ENCODE measurements around the gene ARHGEF33. TPM values are rescaled to one million over a fixed set of nuclear protein-coding genes. Genes with fewer than 3 reads are reported as not detected.
"Not testable (repeated sequence)": the region's sequence is repeated elsewhere in the genome, so short reads cannot be mapped to it uniquely, and the experiment has no call there.

The ARHGEF33 gene
- total RNA-seq, 1 donor from 2014 or later = 0.99 TPM

DNA sequence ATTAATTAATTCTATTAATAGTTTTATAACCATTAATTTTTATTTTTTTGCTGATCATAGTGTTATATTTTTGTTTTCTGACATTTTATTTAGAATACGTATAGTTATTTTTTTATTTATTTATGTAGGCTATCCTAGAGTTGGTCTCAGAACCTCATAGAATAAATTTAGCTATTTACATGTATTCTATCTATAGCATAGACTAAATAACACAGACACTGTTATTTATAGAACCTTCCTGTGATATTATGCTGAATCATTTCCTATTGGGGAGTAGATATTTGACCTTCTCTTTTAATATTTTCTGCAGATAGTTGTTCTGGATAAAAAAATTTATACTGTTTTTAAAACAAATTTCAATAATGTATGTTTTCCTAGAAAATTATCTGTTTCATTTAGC lies 20.2 kb downstream of the ARHGEF33 start:
- no peak for DNase-seq (ENCODE audit: low read depth)

DNA sequence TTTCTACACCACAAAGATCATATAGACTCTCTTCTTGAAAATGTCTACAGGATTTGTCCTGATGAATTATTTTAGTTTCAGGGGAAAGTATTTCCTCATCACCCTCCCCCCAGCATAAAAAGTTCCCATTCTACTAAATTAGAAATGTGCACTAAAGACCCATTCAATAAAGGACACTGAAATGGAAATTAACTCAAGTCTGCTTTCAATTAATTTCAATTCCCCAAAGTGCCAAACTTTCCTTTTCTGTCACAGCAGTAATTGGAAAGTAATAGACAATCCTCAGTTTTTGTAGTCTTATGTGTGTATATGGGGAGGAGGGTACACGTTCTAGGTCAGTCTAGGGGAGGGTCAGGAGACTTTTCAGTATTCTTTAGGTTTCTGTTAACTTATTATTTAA lies 21.5 kb downstream of the ARHGEF33 start:
- DNase-seq (ENCODE audit: low read depth) = no peak

DNA sequence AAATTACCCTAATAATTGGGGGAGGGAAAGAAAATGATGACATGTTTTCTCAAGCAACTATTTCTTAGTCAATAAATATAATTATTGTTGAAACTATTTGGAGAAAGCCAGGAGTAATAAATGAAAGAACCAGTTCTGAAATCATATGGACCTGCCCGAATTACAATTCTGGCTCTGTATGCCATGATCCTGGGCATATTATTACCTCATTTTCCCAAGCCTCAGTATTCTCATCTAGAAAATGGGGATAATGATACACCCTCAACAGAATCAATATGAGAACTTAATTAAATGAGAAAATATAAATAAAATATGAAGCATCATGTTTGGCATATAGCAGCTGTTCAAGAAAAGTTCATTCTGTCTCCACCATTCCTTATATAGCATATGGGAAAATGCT lies 22.9 kb downstream of the ARHGEF33 start:
- no peak for DNase-seq (ENCODE audit: low read depth)

DNA sequence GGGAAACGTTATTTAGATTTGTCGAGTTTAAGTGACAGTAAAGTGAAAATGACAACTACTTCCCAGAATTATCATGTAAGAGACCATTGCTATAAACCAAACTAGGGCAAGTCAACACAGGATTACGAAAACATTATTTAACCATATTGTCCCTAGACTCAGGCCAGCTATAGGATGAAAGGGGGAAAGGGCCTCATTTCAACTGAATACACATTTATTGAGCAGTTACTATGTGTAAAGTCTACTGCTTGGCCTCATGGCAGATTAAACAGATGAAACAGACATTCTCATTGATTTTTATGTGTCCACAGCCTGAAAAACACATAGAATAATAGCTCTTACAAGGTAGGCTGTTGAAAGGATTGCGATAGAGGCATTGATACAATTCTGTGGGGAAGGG lies 32.7 kb downstream of the ARHGEF33 start:
- no peak for DNase-seq (ENCODE audit: low read depth)

DNA sequence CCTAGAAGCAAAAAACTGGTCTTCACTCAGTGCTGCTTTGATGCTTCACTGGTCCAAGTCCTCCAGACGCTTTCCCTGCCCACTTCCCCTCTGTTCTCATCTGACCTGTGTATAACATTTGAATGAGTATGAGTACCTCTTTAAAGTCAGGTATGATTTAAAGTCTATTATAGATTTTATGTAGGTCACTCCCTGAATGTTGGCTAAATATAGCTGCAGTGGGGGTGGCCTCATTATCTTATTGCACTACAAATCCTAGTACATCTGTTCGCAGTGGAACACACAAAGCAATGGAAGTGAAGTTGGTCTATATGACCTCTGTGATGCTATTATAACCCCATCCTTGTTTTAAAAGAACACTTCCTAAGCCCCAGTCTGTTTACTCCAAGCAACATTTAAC lies 33.2 kb downstream of the ARHGEF33 start:
- no peak for DNase-seq (ENCODE audit: low read depth)

DNA sequence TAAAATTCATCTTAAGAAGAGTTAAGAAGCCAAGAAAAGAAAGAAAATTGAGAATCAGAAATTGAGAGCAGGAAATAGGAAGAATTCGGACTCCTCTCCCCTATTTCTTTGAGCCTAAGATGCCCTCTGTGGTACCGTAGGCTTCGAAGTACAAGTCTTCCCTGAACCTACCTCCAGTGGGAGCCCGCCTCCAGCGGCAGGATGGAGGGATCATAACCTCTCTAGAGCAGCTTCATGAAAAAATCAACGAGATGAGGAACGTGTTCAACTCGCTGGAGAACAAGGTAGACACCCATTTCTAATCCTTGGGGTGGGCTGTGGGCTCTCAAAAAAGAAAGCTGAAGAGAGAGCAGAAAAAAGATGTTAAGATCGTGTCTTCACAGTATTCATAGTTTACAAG lies 36.3 kb downstream of the ARHGEF33 start:
- DNase-seq (ENCODE audit: low read depth) = no peak

DNA sequence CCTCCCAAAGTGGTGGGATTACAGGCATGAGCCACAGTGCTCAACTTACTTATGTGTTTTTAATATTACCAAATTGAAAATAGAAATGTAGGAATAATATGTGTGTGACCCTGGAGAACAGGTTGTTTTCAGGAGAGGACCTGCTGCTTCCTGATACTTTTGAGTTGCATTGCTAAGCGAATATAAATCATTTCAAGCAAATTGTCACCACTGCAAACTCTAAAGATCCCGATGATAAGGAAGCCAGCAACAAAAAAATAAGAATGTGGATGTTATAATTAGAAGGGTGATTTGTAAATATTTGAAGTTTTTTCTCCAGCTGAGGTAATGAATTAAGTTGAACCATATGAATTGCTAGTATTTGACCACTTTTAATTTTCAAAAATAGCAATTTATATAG lies 40.9 kb downstream of the ARHGEF33 start:
- DNase-seq (ENCODE audit: low read depth) = no peak

DNA sequence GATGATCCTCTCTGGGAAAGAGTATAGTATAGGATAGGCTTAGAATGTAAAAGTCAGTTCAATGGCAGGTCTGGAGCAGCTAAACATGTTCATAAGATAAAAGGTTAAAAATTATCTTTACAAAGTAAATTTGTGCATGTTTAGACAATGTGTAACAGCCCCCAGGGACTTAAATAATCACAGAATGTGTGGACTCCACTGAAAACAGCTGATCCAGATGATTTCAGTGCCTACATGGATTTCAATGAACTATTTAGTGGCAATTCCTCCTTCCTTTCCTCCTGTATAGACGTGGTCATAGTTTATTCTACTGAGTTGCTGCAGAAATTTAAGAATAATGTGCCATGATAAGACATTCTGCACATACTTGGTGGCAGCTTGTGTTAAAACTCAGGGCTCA lies 42.9 kb downstream of the ARHGEF33 start:
- no peak for DNase-seq (ENCODE audit: low read depth)

DNA sequence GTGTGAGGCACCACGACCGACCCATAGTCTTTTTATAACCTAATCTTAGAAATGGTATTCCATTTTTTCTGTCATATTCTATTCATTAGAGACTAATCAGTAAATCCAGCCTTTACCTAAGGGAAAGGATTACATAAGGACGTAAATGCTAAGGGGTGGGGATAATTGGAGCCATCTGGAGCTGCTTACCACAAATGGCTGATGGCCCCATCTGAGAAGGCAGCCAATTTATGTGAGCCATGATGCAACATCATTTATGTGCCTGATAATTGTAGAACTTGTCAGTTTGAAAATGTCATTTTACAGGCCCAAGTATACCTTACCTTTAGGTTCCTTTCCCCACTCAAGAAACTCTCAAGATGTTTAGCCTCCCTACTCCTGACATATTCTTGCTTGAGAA lies 44.0 kb downstream of the ARHGEF33 start:
- DNase-seq (ENCODE audit: low read depth) = no peak

DNA sequence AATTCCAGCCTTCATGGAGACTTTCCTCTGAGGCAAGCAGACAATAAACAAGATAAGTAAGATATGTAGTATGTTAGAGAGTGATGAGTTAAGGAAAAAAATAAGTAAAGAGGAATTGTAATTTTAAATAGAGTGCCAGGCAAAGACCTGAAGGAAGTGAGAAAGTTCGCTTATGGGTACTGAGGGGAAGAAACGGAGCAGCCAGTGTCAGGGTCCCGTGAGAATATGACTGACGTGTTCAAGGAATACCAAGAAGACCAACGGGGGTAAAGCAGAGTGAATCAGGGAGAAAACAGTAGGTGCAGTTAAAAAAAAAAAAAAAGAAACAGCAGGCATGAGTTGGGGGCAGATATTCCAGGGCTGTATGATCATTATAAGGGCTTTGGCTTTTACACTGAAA lies 45.1 kb downstream of the ARHGEF33 start:
- DNase-seq (ENCODE audit: low read depth) = no peak

DNA sequence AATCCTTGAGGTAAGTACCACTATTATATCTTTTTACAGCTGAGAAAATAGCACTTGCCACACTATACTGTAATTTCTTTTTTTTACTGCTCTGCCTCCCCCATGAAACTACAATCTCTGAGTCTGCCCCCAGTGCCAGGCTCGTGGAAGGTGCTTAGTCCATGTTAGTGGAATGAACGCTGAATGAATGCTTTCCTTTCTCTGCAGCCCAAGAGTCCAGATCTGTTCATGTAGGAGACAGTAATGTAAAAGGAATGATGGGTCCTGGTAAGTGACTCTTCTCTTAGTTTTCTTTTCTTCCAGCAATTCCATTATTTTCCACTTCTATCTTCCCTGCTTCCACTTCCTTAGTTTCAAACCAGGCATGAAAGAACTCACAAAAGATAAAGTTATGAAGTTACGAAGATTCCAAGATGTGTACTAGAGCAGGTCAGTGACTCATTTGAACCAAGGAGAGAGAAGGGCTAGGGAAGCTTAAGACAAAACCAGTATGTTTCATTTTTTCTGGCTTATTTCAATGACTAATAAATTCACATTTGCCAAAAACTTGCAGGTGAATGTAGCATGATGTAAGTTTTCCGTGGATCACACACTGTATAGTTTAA lies 46.0 kb downstream of the ARHGEF33 start:
- peak; percentile 6 for DNase-seq (ENCODE audit: low read depth)

DNA sequence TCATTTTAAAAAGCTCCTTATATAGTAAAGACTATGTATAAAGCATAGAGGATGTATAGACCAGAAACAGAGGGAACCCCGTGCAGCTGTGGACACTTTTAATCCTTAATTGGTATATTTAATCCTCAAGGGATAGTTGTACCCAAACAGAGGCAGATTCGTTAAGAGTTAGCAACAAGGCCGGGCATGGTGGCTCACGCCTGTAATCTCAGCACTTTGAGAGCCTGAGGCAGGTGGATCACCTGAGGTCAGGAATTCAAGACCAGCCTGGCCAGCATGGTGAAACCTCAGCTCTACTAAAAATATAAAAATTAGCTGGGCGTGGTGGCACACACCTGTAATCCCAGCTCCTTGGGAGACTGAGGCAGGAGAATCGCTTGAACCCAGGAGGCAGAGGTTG lies 46.8 kb downstream of the ARHGEF33 start:
- not testable (repeated sequence) for DNase-seq (ENCODE audit: low read depth)

DNA sequence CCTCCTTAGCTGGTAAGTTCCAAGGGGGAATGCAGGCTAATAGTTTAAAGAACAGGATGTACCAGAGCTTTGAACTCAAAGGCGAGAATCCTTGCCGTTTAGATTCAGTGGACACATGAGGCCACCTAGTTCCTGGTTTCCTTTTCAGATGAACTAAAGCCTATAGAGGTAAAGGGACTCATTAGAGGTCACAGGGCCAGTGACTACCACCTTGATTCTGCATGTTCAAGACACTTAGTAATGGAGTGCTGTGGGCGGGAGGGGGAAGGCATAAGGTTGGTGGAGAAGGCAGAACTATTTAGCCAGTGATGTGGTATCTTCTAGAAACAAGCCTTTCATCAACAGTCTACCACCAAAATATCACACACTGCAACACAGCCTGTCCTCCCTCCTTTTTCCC lies 47.9 kb downstream of the ARHGEF33 start:
- DNase-seq (ENCODE audit: low read depth) = no peak

DNA sequence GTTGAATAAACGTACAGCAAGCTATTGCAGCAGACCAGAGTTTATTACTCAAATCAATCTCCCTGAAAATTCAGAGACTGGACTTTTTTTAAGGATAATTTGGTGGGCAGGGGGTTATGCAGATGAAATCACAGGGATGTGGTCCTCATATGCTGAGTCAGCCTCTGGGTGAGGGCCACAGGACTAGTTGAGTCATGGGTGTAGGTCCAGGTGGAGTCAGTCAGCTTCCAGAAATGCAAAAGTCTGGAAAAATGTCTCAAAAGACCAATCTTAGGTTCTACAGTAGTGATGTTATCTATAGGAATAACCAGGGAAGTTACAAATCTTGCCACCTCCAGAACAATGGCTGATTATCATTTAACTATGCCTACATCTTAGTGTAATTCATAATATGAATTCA lies 51.1 kb downstream of the ARHGEF33 start:
- no peak for DNase-seq (ENCODE audit: low read depth)

DNA sequence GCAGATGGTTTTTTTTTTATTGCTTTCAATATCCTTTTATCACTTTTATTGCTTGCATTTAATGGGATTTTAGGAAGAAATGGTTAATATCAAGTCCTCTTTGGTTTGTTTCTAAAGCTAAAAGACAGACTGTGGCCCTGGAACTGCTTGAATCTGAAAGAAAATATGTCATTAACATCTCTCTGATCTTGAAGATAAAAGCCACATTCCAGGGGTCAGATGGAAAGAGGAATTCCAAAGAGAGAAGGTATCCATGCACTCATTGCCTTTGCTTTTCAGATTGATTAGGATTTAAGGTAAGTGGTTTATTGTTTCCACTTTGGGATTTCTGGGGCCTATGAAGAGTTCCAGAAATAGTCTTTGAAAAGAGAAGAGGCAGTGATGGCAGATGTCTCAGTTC lies 54.1 kb downstream of the ARHGEF33 start:
- no peak for DNase-seq (ENCODE audit: low read depth)

DNA sequence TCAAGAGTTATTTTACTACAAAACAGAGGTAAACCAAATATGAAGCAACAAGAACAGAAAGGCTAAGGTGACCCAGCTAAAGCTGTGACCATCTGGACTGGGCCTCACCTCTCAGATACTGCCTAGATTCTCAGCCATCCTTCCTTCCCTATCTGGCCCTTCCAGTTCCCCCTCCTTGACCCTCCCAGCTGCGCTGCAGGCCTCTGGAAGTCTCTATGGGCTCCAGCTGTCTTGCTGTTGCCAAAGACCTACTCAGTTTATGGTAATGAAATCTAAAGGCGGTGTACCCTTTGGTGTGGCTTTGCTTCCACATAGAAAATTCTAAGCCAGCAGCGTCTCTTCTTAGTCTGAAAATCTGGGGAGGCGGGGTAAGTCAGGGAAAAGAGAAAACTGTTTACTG lies 55.7 kb downstream of the ARHGEF33 start:
- no peak for DNase-seq (ENCODE audit: low read depth)

DNA sequence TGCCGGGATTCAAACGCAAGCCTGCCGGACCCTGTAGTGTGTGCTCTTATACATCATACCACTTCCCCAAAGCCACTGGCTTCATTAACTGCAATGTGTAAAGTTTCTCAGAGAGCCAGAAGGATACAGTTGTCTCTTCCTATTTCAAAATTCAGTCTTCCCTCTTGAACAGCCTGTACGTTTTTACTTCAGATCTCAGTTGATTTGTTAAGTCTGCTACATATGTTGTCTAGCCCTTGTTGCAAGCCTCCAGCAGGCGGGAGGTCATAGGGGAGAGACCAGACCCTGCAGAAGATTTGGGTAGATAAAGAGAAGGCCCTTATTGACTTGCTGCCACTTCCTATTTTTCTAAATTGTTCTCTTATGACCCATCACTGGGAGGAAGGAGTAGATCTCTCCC lies 56.2 kb downstream of the ARHGEF33 start:
- no peak for DNase-seq (ENCODE audit: low read depth)

DNA sequence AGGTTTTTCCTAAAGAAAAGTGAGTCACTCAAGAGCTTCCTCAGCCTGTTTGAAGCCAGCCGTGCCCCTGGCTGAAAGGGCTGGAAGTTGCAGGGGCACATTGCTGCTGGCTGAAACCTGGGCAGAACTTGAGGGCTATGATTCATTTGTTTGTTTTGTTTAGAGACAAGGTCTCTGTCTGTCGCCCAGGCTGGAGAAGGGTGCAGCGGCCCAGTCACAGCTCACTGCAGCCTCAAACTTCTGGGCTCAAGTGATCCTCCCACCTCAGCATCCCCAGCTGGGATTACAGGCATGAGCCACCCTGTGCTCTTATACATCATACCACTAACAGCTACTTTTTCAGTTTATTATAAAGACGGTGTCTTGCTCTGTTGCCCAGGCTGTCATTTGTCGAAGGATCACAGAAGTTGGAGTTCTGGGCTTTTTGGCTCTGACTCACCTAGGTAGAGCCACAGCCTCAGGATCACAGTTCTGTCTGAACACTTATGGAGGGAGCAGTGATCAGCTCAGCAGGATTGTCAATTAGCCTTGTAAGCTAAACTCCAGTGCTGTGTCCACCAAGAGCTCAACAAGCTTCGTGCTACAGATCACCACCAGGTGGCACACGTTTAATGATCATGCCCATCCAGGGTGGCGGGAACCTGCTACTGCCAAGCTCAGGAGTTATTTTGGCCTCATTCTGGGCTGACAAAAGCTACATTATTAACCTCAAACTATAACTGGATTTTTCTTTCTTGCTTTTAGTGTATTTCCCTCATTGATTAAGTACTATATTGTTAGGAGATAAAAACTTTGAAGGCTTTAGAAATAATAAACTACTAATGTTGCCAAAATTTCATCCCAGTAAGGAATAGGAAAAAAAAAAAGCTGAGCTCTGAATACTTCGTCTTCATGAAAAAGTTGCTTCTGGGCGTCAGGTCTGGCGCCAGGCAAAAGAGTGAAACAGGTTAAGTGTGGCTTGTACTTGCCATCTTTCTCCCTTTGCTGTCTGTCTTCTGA lies 57.9 kb downstream of the ARHGEF33 start:
- DNase-seq (ENCODE audit: low read depth) = peak; percentile 86

DNA sequence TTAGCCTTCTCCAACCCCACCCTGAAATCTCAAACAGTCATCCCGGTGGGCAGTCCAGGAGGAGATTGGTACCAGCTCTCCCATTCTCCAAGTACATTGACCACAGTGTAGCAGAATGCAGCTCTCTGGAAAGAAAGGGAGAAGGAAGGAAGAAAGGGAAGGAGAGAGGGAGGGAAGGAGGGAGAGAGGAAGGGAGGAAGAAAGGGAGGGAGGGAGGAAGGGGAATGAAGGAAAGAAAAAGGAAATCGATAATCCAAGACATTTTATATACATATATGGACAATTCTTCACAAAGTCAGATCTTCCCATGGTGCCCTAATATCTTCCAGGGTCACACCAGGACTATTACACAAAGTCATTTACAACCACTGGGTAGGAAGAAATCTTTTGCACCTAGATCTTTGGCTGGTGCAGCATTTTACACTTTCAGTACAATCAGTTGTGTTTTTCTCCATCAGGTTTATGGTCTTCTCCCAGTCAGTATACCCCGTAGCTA lies 58.8 kb downstream of the ARHGEF33 start:
- DNase-seq (ENCODE audit: low read depth) = no peak

DNA sequence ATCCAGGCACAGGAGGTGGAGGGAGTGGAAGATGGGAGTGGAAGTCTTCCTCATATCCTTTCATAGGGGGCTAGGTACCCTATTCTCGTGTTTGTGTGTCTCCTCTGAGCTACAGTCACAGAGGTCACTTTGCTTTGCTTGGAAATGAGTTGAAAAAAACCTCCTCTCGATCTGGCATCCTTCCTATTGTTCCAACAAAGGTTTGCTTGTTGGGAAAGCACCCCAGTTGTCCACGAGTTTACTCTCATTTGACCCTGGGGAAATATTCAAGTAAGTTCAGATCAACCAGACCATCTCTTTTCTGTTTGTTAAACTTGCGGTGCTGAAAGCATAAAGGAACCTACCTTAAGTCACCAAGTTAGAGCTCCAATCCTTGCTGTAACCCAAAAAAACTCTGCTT lies 59.3 kb downstream of the ARHGEF33 start:
- DNase-seq (ENCODE audit: low read depth) = no peak

DNA sequence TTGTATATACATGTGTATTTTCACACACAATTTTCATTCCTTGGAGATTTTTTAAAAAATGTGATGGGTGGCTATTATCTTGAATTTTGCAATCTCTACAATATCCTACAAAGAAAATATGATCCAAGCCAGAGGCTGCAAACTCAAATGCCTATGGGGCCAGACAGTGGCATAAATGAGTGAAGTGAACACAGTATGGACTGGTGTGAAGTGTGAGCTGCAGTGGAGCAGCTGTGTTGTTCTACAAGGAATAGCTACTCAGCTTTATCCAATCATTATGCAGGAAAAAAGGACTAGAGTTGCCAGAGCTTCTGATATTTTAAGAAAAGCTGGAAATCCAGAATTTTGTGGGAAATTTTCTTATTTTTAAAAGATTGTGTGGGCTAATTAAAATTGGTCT lies 62.1 kb downstream of the ARHGEF33 start:
- DNase-seq (ENCODE audit: low read depth) = no peak

DNA sequence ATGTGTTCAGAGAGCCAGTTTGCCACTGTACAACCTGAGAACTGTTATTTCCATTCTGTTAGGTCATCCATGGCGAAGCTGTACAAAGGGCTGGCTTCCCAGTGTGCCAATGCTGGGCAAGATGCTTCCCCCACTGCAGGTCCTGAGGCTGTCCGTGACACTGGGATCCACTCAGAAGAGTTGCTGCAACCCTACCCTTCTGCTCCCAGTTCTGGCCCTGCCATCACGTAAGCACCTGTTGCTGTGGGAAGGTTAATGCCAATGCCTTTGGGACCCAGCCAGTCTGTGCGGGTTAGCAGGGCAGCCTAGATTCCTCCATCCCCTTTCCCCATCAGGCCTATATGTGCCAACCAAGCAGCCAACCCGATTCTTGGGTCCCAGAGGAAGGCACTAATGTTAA lies 68.3 kb downstream of the ARHGEF33 start:
- DNase-seq (ENCODE audit: low read depth) = no peak

DNA sequence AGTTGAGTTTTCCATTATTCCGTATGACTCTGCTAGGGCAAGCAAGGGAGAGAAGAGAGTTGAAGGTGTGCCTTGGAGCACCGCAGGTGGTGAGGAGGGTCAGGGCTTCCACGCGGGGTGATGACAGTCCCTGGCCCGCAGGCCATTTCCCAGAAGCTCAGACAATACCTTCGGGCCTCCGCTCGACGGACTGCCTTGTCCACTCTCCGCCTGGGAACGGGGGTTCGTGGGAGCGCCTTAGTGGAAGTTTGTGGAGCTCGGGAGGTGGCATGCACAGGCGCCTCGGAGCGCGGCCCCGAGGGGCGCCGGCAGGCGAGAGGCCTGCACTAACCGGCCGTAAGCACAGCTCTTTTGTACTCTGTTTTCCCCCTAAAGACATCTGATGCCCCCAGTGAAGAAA lies 69.8 kb downstream of the ARHGEF33 start:
- DNase-seq (ENCODE audit: low read depth) = no peak
